ENCODE data around the gene MGAT1. TPM values are rescaled to one million over a fixed set of nuclear protein-coding genes. Genes with fewer than 3 reads are reported as not detected.

The MGAT1 gene
- total and polyA plus RNA-seq, 2 experiments from 2014 or later: 65.6 to 67.6 TPM

DNA sequence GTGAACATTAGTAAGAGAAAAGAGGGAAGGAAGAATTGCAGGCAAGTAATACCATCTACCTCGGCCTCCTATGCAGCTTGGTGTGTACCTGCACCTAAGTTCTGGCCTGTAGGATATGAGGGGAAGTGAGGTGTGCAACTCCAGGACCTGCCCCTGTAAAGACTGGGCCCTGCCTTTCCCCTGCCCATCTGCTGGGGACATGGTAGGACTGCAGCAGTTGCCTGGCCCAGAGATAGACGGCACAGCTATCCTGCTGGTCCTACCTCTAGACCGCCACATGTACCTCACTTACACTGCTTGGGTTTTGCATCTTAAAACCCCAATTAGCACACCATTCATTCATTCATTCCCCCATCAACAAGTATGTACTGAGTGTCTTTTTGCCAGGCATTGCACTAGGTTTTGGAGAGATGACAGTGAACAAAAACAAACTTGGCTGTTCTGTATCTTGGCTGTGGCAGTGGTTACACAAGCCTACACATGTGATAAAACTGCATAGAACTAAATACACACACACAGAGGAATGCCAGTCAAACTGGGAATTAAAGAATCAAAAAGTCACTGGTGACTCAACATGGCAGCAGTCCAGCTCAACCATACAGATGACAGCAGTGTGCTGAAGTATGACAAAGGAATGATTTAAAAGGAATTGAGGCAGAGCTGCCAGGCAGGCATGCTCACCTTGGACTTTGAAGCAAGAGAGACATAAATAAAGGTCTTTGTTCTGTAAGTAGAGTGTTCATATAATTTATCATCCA is 23.3 kb upstream of the MGAT1 start:
- Histone ChIP-seq H3K27ac (no peak overlapping the region), H3K9me3 (ENCODE audit: low read depth) (no peaks in the 10 kb centered on the region), H3K4me1 (ENCODE audit: low read depth) (no peaks in the 10 kb centered on the region), H3K4me3 (no peak overlapping the region), H3K36me3 (no peaks in the 10 kb centered on the region), H3K27me3 (no peaks in the 10 kb centered on the region)
- DNase-seq (ENCODE audit: low read depth in 1 of 2, low spot score in 1 of 2): peak in 1 of 2 donors; percentile 71
- TF ChIP-seq CTCF (IDR thresholded peaks at IDR 0.05; ENCODE audit: low read depth, low read length): no peak

GRCh38 chr5:180824630-180825476 is 22.2 kb upstream of the MGAT1 start:
- H3K4me3 ChIP-seq: no peak overlapping the region
- no peaks in the 10 kb centered on the region for H3K36me3 ChIP-seq
- no peak for TF ChIP-seq CTCF (IDR thresholded peaks at IDR 0.05; ENCODE audit: low read depth, low read length)
- DNase-seq (ENCODE audit: low read depth in 1 of 2, low spot score in 1 of 2): peak in 1 of 2 donors; percentile 22
- H3K27me3 ChIP-seq: no peaks in the 10 kb centered on the region
- no peak overlapping the region for H3K27ac ChIP-seq
- no peaks in the 10 kb centered on the region for H3K4me1 ChIP-seq (ENCODE audit: low read depth)
- no peaks in the 10 kb centered on the region for H3K9me3 ChIP-seq (ENCODE audit: low read depth)

- Histone ChIP-seq H3K4me3 (no peak overlapping the region), H3K27ac (no peak overlapping the region), H3K4me1 (ENCODE audit: low read depth) (no peaks in the 10 kb centered on the region), H3K36me3 (no peaks in the 10 kb centered on the region), H3K27me3 (no peaks in the 10 kb centered on the region), H3K9me3 (ENCODE audit: low read depth) (no peaks in the 10 kb centered on the region)
- no peak for DNase-seq (ENCODE audit: low read depth in 1 of 2, low spot score in 1 of 2)
- TF ChIP-seq CTCF (IDR thresholded peaks at IDR 0.05; ENCODE audit: low read depth, low read length): no peak
Observed at GRCh38 chr5:180823940-180824629, 21.5 kb upstream of the MGAT1 start.

DNA sequence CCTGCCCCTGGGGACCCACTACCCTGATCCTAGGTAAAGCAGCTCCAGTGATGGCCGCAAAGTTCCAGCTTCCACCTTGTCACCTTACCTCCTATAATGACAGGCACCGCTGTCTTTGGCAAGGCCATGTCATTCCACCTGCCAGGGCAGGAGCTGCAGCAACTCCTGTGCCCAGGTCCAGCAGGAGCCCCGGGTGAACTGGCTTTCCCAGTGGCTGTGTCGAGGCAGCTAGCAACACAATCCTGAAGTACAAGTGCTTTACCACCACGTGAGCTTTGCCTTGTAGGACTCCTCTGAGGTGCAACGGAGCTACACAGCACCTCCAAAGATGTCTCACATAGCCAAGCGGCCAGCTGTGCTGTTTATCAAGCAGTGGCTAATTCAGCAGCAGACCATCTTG is 20.7 kb upstream of the MGAT1 start:
- no peaks in the 10 kb centered on the region for H3K36me3 ChIP-seq
- H3K9me3 ChIP-seq (ENCODE audit: low read depth): no peaks in the 10 kb centered on the region
- DNase-seq (ENCODE audit: low read depth in 1 of 2, low spot score in 1 of 2): no peak
- H3K27me3 ChIP-seq: no peaks in the 10 kb centered on the region
- no peak overlapping the region for H3K4me3 ChIP-seq
- H3K27ac ChIP-seq: no peak overlapping the region
- no peaks in the 10 kb centered on the region for H3K4me1 ChIP-seq (ENCODE audit: low read depth)
- TF ChIP-seq CTCF (IDR thresholded peaks at IDR 0.05; ENCODE audit: low read depth, low read length): no peak

- no peak for DNase-seq (ENCODE audit: low read depth in 1 of 2, low spot score in 1 of 2)
- H3K9me3 ChIP-seq (ENCODE audit: low read depth): no peaks in the 10 kb centered on the region
- H3K36me3 ChIP-seq: no peaks in the 10 kb centered on the region
- H3K27me3 ChIP-seq: no peaks in the 10 kb centered on the region
- no peak overlapping the region for H3K27ac ChIP-seq
- TF ChIP-seq CTCF (IDR thresholded peaks at IDR 0.05; ENCODE audit: low read depth, low read length): no peak
- H3K4me3 ChIP-seq: no peak overlapping the region
- peaks cover 9% of the 10 kb centered on the region for H3K4me1 ChIP-seq (ENCODE audit: low read depth)
Observed at GRCh38 chr5:180821538-180821937, 18.9 kb upstream of the MGAT1 start.

Data from cardiac muscle cell (in vitro differentiated cells and primary cell).